GM21737 (cell line): ENCODE results near the gene PTGFRN.

Source experiments
- ATAC-seq: cut with Tn5 transposase; IDR thresholded peaks from one replicate; pipeline ENCODE4 v1.9.1; 2021; ENCODE audit warnings: mild to moderate bottlenecking, moderate library complexity; ENCODE audit not compliant: unreplicated experiment

Gene PTGFRN

DNA sequence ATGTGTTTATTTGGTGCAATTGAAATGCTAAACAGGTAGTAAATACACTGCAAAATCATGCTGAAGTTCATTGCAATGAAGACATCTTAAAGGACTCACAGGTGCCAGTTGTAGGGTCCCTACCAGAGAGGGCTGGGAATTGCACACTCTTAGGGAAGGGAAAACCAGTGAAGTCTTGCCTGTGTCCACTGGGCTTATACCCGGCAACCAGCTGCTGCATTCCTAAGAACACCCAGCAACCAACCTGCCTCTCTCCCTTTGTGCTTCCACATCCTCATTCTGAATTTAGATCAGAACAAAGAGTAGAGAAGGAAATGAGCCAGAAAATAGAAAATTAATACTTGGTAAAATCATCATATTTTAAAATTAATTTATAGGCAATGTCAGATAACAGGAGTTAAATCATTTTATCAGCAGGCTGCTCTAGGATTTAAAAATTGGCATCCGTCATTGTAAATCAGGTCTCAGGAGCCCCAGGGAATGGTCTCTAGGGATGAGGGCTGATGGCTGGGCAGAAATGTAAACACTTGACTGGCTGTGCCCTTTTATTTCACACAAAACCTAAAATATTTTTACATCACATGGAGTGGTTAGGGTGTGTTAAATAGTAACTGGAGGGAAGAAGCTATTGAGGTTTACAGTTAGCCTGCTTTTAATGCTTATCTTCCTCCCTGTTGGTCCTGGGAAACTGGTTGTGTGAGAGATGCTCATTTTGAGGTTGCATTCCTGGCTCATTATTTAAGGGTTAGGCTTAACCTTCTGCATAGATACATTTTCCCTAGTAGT lies 31.3 kb downstream of the PTGFRN start:
- ATAC-seq, result no peak

DNA sequence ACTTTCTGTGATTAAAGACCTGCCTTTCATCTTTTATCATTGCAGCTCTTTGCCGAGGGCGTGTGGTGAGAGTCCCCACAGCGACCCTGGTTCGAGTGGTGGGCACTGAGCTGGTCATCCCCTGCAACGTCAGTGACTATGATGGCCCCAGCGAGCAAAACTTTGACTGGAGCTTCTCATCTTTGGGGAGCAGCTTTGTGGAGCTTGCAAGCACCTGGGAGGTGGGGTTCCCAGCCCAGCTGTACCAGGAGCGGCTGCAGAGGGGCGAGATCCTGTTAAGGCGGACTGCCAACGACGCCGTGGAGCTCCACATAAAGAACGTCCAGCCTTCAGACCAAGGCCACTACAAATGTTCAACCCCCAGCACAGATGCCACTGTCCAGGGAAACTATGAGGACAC lies 32.0 kb downstream of the PTGFRN start:
- no peak for ATAC-seq

DNA sequence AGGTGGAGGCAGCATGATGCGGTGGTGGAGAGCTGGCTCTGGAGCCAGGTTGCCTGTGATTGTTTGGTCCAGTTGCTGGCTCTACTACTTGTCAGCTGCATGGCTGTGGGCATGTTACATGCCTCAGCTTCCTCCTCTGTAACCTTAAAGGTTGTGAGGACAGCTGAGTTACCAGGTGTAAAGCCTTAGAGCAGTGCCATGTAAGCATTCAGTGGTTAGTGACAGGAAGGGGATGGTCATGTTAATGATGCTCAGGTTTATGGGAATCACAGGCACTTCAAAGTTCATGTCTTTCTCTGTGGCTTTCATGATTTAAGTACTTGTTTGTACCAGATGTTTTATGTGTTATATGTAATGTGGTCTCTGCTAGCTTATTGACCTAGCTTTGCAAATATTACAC lies 32.6 kb downstream of the PTGFRN start:
- no peak for ATAC-seq

DNA sequence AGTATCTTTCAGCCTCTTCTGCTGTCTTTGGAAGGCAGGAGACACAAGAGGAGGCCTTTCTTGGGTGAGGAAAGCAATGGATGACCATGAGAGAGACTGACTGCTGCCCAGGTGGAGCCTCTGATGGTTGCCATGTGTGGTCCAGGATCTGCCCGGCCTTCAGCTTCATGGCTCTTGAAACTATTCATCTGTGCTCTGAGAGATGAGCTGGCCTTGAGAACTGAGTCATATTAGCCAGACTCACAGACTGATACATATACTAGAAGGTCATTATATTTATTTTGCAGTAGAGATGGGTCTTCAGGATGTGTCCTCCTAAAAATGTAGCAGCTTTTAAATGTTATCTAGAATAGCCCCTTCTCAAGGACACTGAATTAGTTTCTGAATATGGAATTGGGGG lies 33.7 kb downstream of the PTGFRN start:
- no peak for ATAC-seq

DNA sequence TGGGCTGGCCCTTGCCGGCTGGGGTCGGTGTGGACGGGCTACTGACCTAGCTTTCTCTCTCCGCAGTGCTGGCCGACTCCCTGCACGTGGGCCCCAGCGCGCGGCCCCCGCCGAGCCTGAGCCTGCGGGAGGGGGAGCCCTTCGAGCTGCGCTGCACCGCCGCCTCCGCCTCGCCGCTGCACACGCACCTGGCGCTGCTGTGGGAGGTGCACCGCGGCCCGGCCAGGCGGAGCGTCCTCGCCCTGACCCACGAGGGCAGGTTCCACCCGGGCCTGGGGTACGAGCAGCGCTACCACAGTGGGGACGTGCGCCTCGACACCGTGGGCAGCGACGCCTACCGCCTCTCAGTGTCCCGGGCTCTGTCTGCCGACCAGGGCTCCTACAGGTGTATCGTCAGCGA lies 34.9 kb downstream of the PTGFRN start:
- no peak for ATAC-seq

DNA sequence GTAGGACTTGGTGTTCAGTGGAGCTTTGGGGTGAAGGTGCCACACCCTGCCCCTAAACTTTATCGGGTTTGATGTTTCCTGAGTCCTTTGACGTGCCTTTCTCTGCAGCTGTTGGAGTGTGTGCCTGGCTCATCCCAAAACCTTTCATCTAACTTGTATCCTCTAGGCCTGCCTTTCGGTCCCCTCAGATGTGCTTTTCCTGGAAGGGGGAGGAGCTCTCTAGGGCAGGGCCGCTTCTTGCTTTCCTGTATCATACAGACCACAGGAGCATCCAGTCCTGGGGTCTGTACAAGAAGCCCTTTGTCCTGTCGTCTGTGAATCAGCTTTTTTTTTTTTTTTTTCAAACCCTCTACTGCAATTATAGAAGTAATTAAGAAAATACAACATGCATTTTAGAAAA lies 35.7 kb downstream of the PTGFRN start:
- ATAC-seq, result no peak

DNA sequence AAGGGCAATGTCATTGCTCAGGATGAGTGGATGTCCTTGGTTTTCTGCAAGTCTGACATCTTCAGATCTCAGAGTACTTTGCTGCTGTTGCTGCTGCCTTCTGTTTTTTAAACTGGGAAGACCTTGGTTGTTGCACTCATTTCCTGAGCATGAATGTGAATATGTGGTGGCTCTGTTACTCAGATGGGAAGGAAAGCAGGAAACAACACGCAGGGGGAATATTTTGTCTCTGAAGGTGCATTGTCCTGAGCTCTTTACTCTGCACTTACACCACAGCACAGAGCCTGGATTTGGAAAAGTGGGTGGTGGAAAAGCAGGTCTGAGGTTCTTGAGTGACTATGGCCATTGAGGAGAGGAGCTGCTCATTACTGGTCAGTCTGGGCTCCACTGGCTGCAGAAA lies 36.3 kb downstream of the PTGFRN start:
- ATAC-seq, result no peak

DNA sequence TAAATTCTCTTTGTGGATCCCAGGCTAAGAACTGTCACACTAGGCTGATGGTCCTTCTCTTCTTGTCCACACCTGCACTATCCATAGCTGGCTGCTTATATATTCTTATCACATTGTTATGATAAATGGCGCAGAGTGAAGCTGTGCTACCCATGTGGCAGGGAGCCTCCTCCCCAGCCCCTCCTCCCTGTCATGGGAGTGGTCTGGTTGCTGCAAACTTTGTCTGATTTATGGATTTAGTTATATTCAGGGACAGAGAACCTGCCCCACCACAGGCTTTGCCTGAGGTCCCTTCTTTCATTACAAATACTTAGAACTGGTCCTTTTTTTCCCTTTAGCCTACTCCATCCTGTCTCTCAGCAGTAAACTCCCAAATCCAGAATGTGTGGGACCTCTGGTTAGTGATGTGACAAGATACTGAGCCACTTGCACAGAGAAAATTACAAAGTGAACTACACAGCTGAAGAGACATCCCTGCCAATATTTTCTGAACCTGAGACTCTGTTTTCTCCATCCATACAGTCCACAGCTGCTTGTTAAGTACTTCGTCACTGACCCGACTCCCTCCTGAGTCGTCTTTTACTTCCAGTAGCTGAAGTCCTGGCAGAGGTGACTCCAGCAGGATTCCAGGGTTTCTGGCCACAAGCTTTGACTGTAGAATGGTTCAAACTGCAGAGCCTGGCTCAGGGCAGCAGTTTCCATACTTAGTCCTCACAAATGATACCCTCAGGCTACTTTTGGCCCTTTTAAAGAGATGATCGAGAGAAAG lies 37.6 kb downstream of the PTGFRN start:
- ATAC-seq, result no peak

DNA sequence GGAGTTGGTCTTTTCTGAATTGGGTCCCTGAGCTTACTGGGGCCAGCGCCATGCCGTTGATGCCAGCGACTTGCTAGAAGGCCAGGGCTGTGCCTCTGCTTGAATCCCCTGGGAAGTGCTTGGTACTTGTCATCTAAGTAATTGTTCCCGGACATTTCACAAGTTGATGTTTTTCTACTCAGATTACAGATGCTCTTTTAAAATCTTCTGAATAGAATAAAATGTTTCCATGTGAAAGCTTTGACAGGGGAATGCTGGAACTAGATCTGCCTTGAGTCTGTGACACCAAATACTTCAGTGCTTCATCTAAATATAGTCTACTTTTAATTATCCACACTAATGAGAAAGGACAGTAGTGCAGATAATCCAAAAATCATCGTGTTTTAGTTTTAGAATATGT lies 38.3 kb downstream of the PTGFRN start:
- ATAC-seq, result no peak

DNA sequence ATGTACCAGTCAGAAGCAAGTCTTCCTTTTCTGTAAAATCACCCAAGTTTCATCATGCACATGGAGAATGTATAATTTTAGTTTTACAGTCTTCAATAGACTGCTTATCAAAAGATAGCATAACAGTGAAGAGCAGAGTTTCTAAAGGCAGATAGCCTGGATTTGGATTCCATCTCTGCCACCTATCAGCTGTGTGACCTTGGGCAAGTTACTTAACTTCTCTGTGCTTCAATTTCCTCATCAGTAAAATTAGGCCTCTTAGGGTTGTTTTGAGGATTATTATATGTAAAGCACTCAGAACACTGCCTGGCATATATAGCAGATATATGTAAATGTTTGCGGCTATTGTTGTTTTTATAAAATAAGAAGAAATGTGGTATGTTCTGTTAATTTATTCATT lies 38.9 kb downstream of the PTGFRN start:
- ATAC-seq, result no peak

DNA sequence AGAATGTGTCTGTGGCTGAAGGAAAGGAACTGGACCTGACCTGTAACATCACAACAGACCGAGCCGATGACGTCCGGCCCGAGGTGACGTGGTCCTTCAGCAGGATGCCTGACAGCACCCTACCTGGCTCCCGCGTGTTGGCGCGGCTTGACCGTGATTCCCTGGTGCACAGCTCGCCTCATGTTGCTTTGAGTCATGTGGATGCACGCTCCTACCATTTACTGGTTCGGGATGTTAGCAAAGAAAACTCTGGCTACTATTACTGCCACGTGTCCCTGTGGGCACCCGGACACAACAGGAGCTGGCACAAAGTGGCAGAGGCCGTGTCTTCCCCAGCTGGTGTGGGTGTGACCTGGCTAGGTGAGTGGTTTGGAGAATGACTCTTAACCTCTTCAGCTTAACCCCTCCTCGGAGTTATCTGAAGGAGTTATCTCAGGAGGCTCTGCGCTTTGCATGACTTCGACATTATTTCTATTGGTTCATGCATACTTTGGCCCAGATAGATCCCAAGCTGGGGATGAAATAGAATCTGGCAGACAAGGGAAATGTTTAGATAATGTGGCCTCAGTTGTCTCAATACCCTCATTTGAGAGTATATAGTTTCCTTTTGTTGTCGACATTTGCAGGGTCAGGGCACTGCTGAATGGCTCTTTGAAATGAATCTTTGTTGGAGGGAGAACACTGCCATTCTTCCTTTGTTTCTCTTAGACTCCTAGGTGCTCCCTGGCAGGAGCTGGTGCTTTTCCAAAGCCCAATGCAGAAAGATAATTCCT lies 39.7 kb downstream of the PTGFRN start:
- no peak for ATAC-seq

DNA sequence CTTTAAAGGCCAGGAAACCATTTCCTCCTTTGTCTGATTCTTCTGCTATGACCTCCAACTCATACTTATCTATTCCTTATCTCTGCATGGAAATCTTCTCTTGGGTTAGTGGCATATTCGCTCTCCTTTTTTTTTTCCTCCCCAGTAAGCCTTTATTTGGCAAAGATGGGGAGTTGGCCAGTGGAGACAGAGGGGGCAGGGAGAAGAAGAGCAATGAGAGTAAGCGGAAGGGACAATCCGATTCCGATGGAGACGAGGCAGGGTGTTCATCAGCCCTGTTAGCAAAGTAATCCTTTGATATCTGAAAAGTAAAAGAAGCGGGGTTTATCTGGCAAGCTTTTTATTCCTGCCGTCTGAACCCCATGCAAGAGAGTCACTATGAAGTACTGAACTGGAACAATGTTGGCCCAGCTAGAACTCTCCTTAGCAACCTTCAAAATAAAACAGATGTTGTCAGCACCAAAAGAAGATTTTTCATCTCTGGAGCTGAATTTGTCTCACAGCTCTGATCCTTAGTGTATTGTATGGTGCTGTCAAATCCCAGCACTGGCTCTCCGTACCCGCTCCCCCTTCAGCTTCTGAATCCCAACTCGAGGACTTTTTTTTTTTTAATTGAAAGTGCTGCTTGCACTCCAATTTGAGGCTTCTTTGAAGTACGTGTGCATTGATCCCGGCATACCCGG lies 40.9 kb downstream of the PTGFRN start:
- no peak for ATAC-seq

DNA sequence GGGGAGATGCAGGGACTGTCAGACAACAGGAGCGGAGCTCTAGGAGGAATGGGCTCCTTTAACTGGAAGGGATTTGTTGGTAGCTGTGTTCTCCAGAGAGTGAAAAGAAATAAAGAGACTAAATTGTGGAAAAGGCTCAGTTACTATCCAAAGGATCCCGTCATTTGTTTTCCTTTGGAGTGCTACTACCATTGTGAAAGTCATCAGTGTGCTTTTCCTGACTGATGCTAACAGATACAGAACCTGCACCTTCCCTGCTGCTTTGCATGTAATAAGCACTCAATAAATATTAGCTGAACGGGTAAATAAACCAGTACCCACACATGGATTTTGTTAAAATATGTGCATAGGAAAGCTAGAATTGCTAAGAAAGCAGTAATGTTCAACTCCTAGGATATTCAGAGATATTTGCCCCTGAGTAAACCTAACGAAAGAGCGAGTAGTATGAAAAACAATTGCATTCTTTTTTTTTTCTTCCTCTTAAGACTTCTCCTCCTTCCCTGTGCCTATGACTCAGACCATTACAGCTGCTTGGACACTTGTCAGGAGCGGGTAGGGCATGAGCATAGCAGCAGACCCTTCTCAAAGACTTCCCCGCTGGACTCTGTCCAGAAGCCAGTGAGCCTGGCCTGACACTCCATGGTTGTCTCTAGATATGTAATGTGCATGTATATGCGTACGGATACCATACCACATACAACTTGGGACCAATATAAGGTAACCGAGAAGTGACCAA lies 41.7 kb downstream of the PTGFRN start:
- ATAC-seq, result no peak

DNA sequence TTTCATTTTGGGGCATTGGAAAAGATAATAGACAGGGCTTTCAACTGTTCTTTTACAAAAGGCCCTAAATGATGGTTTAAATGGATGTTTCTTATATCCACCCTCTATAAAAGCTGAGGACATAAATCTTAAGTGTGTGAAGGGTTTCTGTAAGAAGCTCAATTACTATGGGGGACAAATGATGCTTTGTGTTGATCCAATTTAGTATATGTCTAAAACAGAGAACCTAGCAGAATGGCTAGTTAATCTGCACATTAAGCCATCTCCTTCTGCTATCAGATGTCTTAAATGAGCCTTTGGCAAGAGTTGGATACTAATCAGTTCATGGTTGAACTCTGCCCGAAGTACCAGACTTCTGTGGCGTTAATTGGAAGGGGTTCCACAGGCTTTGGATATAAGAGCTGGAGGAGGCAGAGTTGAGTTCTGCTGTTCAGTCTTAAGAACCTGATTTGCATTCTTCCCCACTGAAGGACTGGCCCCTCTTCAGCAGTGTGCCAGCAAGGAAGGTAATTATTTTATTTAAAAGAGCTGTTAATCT lies 43.1 kb downstream of the PTGFRN start:
- no peak for ATAC-seq

DNA sequence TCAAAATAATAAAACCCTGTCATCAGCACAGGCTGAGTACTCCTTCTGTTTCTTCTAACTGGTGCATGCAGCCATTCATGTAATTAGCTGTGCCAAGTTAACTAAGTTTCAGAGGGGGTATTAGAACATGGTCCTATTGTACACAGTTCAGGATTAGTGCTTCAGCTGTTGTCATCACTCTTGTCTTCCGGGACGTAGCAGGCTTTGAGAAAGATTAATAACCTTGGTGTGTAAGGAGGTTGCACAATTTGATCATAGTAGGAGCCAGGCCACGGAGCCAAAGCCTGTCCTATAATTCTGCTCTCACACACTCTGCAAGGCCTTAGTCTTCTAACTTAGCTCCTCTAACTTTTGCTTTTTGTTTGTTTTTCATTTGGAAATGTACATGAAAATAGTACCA lies 44.7 kb downstream of the PTGFRN start:
- ATAC-seq, result no peak

DNA sequence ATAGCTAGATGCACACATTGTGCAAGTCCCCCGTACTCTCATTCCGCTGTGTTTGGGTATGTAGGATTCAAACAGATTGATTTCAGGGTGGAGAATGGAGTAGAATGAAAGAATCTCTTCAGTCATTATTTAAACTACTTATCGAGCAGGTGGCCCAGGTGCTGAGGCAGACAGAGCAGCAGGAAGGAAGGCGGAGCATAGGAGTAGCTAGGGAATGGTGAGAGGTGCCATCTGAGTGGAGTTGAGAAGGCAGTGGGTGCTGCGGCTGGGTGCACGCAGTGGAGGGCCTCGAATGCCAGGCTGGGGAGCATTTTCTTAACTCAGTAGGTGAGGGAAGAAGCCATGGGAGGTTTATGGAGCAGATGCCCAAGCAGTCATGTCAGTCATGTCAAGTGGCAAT lies 46.7 kb downstream of the PTGFRN start:
- ATAC-seq, result no peak

DNA sequence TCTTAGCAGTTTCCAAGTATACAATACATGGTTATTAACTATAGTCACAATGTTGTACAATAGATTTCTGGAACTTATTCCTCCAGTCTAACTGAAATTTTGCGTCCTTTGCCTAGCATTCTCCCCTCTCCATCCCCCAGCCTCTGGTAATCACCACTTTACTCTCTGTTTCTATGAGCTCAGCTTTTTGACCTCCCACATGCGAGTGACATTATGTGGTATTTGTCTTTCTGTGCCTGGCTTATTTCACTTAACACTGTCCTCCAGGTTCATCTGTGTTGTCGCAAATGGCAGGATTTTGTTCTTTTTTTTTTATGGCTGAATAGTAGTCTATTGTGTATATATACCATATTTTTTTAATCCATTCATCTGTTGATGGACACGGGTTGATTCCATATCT lies 47.9 kb downstream of the PTGFRN start:
- ATAC-seq, result no peak

DNA sequence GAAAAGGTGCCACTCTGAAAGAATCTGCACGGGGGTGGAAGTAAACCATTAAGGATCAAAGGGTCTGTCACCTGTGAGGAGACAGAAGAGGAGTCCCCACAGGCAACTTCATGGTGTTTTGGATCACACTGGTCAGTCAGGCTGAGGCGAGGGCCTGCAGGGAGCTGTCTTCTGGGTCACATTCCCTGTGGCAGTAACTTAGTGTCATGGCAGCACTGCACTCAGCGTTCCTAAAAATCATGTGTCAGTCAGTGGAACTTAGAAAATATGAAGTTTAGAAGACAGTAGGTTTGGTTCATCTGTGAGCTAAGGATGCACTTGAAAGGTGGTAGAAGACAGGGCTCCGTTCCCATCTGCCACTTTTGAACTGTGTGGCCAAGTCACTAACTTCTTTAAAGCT lies 48.4 kb downstream of the PTGFRN start:
- no peak for ATAC-seq

DNA sequence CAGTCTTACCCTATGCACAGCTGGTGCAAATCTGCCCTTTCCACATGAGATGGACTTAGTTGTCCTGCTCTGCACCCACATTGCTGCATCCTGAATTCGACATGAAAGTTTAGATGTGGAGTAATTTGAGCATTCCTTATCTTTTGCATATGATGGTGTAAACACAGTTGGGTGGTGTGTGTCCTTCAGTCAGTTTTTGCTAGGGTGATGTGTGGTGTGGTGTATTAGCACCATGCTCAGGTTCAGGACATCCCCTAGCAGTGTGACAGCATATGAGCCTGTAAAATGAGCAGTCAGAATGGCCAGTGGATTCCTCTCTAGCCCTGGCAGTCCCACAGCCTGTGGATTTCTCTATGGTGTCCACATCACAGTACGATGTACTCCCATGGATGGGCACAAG lies 49.3 kb downstream of the PTGFRN start:
- ATAC-seq, result no peak

DNA sequence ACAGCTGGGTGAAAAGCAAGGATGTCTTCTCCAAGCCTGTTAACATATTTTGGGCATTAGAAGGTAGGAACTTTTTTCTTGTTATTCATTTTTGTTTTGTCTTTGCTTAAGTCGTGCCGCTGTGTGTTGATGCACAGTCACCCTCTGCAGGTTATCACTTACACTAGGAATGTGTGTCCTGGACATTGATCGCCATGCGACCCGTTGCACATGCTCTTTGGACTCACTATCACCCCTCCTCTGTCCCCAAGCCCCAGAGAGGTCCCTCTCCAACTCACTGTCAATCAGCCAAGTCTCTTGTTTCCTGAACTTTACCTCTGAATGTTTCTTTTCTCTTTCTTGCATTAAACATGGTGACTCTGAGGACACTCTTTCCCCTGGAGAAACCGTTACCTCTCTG lies 51.9 kb downstream of the PTGFRN start:
- ATAC-seq, result no peak
